ENCODE measurements around the gene EMC8. TPM values are rescaled to one million over a fixed set of nuclear protein-coding genes. Genes with fewer than 3 reads are reported as not detected.

Gene EMC8
- total RNA-seq, 1 donor from 2014 or later = 45.2 TPM

- Mint-ChIP-seq H3K4me3 (ENCODE audit: low read depth) (no peak overlapping the region), H3K36me3 (ENCODE audit: insufficient read depth) (no peaks in the 10 kb centered on the region), H3K27me3 (peaks cover 20% of the 10 kb centered on the region), H3K9me3 (ENCODE audit: low read depth) (peaks cover 3% of the 10 kb centered on the region), H3K27ac (no peak overlapping the region), H3K4me1 (ENCODE audit: low read depth) (peaks cover 12% of the 10 kb centered on the region)
- no peak for TF ChIP-seq CTCF (IDR thresholded peaks at IDR 0.05; ENCODE audit: unreplicated experiment)
- DNase-seq (ENCODE audit: low spot score, unreplicated experiment) = no peak
Measured at GRCh38 chr16:85845266-85845665, 45.9 kb upstream of the EMC8 start.

GRCh38 chr16:85844786-85845185 lies 45.4 kb upstream of the EMC8 start:
- no peak for DNase-seq (ENCODE audit: low spot score, unreplicated experiment)
- no peak for TF ChIP-seq CTCF (IDR thresholded peaks at IDR 0.05; ENCODE audit: unreplicated experiment)
- Mint-ChIP-seq H3K27ac (no peak overlapping the region), H3K36me3 (ENCODE audit: insufficient read depth) (no peaks in the 10 kb centered on the region), H3K27me3 (peaks cover 19% of the 10 kb centered on the region), H3K4me1 (ENCODE audit: low read depth) (peaks cover 9% of the 10 kb centered on the region), H3K4me3 (ENCODE audit: low read depth) (no peak overlapping the region), H3K9me3 (ENCODE audit: low read depth) (peaks cover 3% of the 10 kb centered on the region)

- no peak for TF ChIP-seq CTCF (IDR thresholded peaks at IDR 0.05; ENCODE audit: unreplicated experiment)
- no peaks in the 10 kb centered on the region for H3K36me3 Mint-ChIP-seq (ENCODE audit: insufficient read depth)
- H3K4me1 Mint-ChIP-seq (ENCODE audit: low read depth) = peaks cover 9% of the 10 kb centered on the region
Measured at GRCh38 chr16:85844169-85844481, 44.8 kb upstream of the EMC8 start.

DNA sequence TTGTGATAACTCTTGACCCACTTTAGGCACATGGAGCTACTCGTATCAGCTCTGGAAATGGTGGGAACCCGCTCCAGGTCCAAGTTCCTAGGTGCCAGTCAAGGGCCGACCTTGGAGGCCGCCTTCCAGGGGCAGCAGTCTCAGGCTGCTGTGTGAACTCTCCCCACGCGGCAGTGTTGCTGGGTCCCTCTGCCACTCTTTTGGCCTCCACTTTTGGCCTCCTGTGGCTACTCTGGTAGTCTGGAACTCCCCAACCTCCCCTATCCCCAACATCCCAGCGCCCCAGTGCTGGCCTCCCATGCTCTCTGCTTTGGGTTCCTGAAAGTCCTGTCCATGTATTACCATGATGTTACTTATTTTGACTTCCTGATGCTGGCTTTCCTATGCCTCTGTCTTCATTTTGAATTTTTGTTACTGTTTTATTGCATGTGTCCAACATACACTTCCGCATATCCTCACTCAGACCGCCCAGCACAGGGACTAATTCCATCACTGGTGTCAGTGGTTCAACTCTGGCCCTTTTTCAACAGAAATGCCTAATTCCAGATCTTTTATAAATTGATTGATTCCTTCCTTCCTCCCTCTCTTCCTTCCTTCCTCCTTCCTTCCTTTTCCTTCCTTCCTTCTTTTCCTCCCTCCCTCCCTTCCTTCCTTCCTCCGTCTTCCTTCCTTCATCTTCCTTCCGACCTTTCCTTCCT lies 44.3 kb upstream of the EMC8 start:
- no peak for TF ChIP-seq CTCF (IDR thresholded peaks at IDR 0.05; ENCODE audit: unreplicated experiment)
- Mint-ChIP-seq H3K4me3 (ENCODE audit: low read depth) (no peak overlapping the region), H3K4me1 (ENCODE audit: low read depth) (peaks cover 9% of the 10 kb centered on the region), H3K27me3 (peaks cover 22% of the 10 kb centered on the region), H3K36me3 (ENCODE audit: insufficient read depth) (no peaks in the 10 kb centered on the region), H3K27ac (no peak overlapping the region), H3K9me3 (ENCODE audit: low read depth) (peaks cover 3% of the 10 kb centered on the region)
- no peak for DNase-seq (ENCODE audit: low spot score, unreplicated experiment)

More at GRCh38 chr16:85844169-85844481, 44.8 kb upstream of the EMC8 start:
- H3K4me3 Mint-ChIP-seq (ENCODE audit: low read depth) = no peak overlapping the region
- H3K27me3 Mint-ChIP-seq = peaks cover 19% of the 10 kb centered on the region
- no peak for DNase-seq (ENCODE audit: low spot score, unreplicated experiment)
- no peak overlapping the region for H3K27ac Mint-ChIP-seq
- H3K9me3 Mint-ChIP-seq (ENCODE audit: low read depth) = peaks cover 3% of the 10 kb centered on the region

- H3K27ac Mint-ChIP-seq = no peak overlapping the region
- peaks cover 5% of the 10 kb centered on the region for H3K4me1 Mint-ChIP-seq (ENCODE audit: low read depth)
- H3K9me3 Mint-ChIP-seq (ENCODE audit: low read depth) = peaks cover 3% of the 10 kb centered on the region
- TF ChIP-seq CTCF (IDR thresholded peaks at IDR 0.05; ENCODE audit: unreplicated experiment) = no peak
- no peak for DNase-seq (ENCODE audit: low spot score, unreplicated experiment)
- H3K36me3 Mint-ChIP-seq (ENCODE audit: insufficient read depth) = no peaks in the 10 kb centered on the region
- no peak overlapping the region for H3K4me3 Mint-ChIP-seq (ENCODE audit: low read depth)
- H3K27me3 Mint-ChIP-seq = peaks cover 16% of the 10 kb centered on the region
Measured at GRCh38 chr16:85842848-85843247, 43.5 kb upstream of the EMC8 start.
